Astrocyte (in vitro differentiated cells and primary cell): ENCODE data around the gene PEAK1. TPM values are rescaled to one million over a fixed set of nuclear protein-coding genes. Genes with fewer than 3 reads are reported as not detected.
A peak's percentile ranks its signal among the peaks of the same experiment; 100 is the strongest.
"Not testable (repeated sequence)": the region's sequence is repeated elsewhere in the genome, so short reads cannot be mapped to it uniquely, and the experiment has no call there.

Experiments
- DNase-seq: peaks from one replicate; pipeline ENCODE4 v3.0.0-alpha.2; 2010; ENCODE audit warnings: low read depth
- FAIRE-seq: peaks from 2 replicates; lab custom pipeline; 2011; peaks lifted over from hg19 to GRCh38; lab: Jason Lieb, UNC
- H2AFZ ChIP-seq: 2 replicates; pipeline ENCODE4 v1.6.0; 2012; ENCODE audit warnings: low read depth, low read length, inconsistent platforms
- H3K27ac ChIP-seq: 2 replicates; pipeline ENCODE4 v1.5.1; 2011; ENCODE audit warnings: low read depth, low read length, inconsistent platforms
- H3K27me3 ChIP-seq: 2 replicates; pipeline ENCODE4 v1.6.0; 2011; ENCODE audit warnings: low read length, inconsistent platforms; ENCODE audit not compliant: insufficient read depth
- H3K36me3 ChIP-seq: 2 replicates; pipeline ENCODE4 v1.5.1; 2011; ENCODE audit warnings: low read length, inconsistent platforms; ENCODE audit not compliant: insufficient read depth
- H3K4me1 ChIP-seq: 2 replicates; pipeline ENCODE4 v1.5.1; 2011; ENCODE audit warnings: low read length, inconsistent platforms; ENCODE audit not compliant: insufficient read depth
- H3K4me2 ChIP-seq: 2 replicates; pipeline ENCODE4 v1.6.0; 2012; ENCODE audit warnings: low read length, inconsistent platforms
- H3K4me3 ChIP-seq: 2 replicates; pipeline ENCODE4 v1.5.1; 2011; ENCODE audit warnings: low read depth, mild to moderate bottlenecking, low read length, inconsistent platforms; ENCODE audit not compliant: insufficient read depth
- H3K79me2 ChIP-seq: 2 replicates; pipeline ENCODE4 v1.6.0; 2012; ENCODE audit warnings: mild to moderate bottlenecking, low read length, inconsistent platforms; ENCODE audit not compliant: insufficient read depth
- H3K9ac ChIP-seq: 2 replicates; pipeline ENCODE4 v1.6.0; 2012; ENCODE audit warnings: mild to moderate bottlenecking, low read length, inconsistent platforms
- H3K9me3 ChIP-seq: 2 replicates; pipeline ENCODE4 v1.5.1; 2012; ENCODE audit warnings: low read depth, mild to moderate bottlenecking, low read length, inconsistent platforms; ENCODE audit not compliant: insufficient read depth
- H4K20me1 ChIP-seq: 2 replicates; pipeline ENCODE4 v1.6.0; 2012; ENCODE audit warnings: low read length, inconsistent platforms; ENCODE audit not compliant: insufficient read depth
- H3K27ac Mint-ChIP-seq: one replicate; pipeline ENCODE4 v1.8.0; 2021; ENCODE audit warnings: mild to moderate bottlenecking, mixed read lengths; ENCODE audit not compliant: unreplicated experiment
- H3K27me3 Mint-ChIP-seq: one replicate; pipeline ENCODE4 v1.8.0; 2021; ENCODE audit warnings: low read depth, mixed read lengths; ENCODE audit not compliant: unreplicated experiment
- H3K36me3 Mint-ChIP-seq: one replicate; pipeline ENCODE4 v1.8.0; 2021; ENCODE audit warnings: low read depth, mixed read lengths; ENCODE audit not compliant: unreplicated experiment
- H3K4me1 Mint-ChIP-seq: one replicate; pipeline ENCODE4 v1.8.0; 2021; ENCODE audit warnings: low read depth, mixed read lengths; ENCODE audit not compliant: unreplicated experiment
- H3K4me3 Mint-ChIP-seq: one replicate; pipeline ENCODE4 v1.8.0; 2021; ENCODE audit warnings: mild to moderate bottlenecking, moderate library complexity, mixed read lengths; ENCODE audit not compliant: unreplicated experiment
- H3K9me3 Mint-ChIP-seq: one replicate; pipeline ENCODE4 v1.8.0; 2021; ENCODE audit warnings: mild to moderate bottlenecking, mixed read lengths; ENCODE audit not compliant: unreplicated experiment
- CTCF ChIP-seq: IDR thresholded peaks from 2 replicates; pipeline ENCODE4 v1.5.1; 2011; ENCODE audit warnings: low read depth, mild to moderate bottlenecking, inconsistent platforms, low read length, moderate library complexity; ENCODE audit not compliant: insufficient read depth
- EZH2 ChIP-seq: IDR thresholded peaks from 2 replicates; pipeline ENCODE4 v1.6.1; 2012; ENCODE audit warnings: mild to moderate bottlenecking, low read length, inconsistent platforms; ENCODE audit not compliant: insufficient read depth
- total RNA-seq: library from RNA; stranded (reverse); gene quantifications from 2 replicates; pipeline ENCODE4 v1.2.1, GENCODE V29; 2021

PEAK1 gene
- total RNA-seq, 1 donor from 2014 or later = 62.3 TPM

- peaks cover 12% of the 10 kb centered on the region for H3K4me1 Mint-ChIP-seq
- H3K4me3 ChIP-seq = no peak overlapping the region
- H3K9ac ChIP-seq = no peak overlapping the region
- H3K36me3 ChIP-seq = peaks cover 16% of the 10 kb centered on the region
- H3K9me3 ChIP-seq = no peaks in the 10 kb centered on the region
- no peaks in the 10 kb centered on the region for H3K27me3 Mint-ChIP-seq
- no peak overlapping the region for H3K27ac Mint-ChIP-seq
- H3K4me2 ChIP-seq = no peak overlapping the region
- H3K4me3 Mint-ChIP-seq = no peak overlapping the region
- peaks cover 12% of the 10 kb centered on the region for H3K36me3 Mint-ChIP-seq
- H3K27me3 ChIP-seq = no peaks in the 10 kb centered on the region
- FAIRE-seq (no peak), DNase-seq (no peak)
- H4K20me1 ChIP-seq = peaks cover 5% of the 10 kb centered on the region
- no peak overlapping the region for H3K27ac ChIP-seq
- H3K9me3 Mint-ChIP-seq = no peaks in the 10 kb centered on the region
- H3K4me1 ChIP-seq = no peaks in the 10 kb centered on the region
- H2AFZ ChIP-seq = no peak overlapping the region
- no peaks in the 10 kb centered on the region for H3K79me2 ChIP-seq
- TF ChIP-seq EZH2 = no peak
- TF ChIP-seq CTCF = no peak
Measured at GRCh38 chr15:77180270-77180669, 239.6 kb downstream of the PEAK1 start.

- no peak overlapping the region for H3K27ac ChIP-seq
- Mint-ChIP-seq H3K9me3 (no peaks in the 10 kb centered on the region), H3K36me3 (peaks cover 12% of the 10 kb centered on the region), H3K27ac (no peak overlapping the region), H3K4me3 (no peak overlapping the region), H3K4me1 (peaks cover 12% of the 10 kb centered on the region), H3K27me3 (no peaks in the 10 kb centered on the region)
- H3K9ac ChIP-seq = no peak overlapping the region
- no peak overlapping the region for H3K4me3 ChIP-seq
- TF ChIP-seq EZH2 = no peak
- TF ChIP-seq CTCF = no peak
- no peak overlapping the region for H3K4me2 ChIP-seq
- FAIRE-seq (no peak), DNase-seq (peak; percentile 3)
- H3K79me2 ChIP-seq = no peaks in the 10 kb centered on the region
- H3K9me3 ChIP-seq = no peaks in the 10 kb centered on the region
- peaks cover 16% of the 10 kb centered on the region for H3K36me3 ChIP-seq
- no peak overlapping the region for H2AFZ ChIP-seq
- H3K27me3 ChIP-seq = no peaks in the 10 kb centered on the region
- peaks cover 5% of the 10 kb centered on the region for H4K20me1 ChIP-seq
- no peaks in the 10 kb centered on the region for H3K4me1 ChIP-seq
Measured at GRCh38 chr15:77179541-77179998, 240.3 kb downstream of the PEAK1 start.

- H3K27ac Mint-ChIP-seq = no peak overlapping the region
- peaks cover 5% of the 10 kb centered on the region for H4K20me1 ChIP-seq
Measured at GRCh38 chr15:77178411-77178810, 241.5 kb downstream of the PEAK1 start.

GRCh38 chr15:77176148-77176547 lies 243.8 kb downstream of the PEAK1 start:
- H3K27me3 ChIP-seq, DNase-seq, H3K27ac ChIP-seq, H3K9me3 ChIP-seq, H3K4me3 Mint-ChIP-seq, H3K9me3 Mint-ChIP-seq, H3K9ac ChIP-seq, H3K4me1 ChIP-seq, H3K4me3 ChIP-seq, FAIRE-seq, H3K27me3 Mint-ChIP-seq, H4K20me1 ChIP-seq, H3K27ac Mint-ChIP-seq, H3K79me2 ChIP-seq, H3K4me2 ChIP-seq, H2AFZ ChIP-seq: not testable (repeated sequence)
- H3K36me3 Mint-ChIP-seq = peaks cover 12% of the 10 kb centered on the region
- H3K4me1 Mint-ChIP-seq = peaks cover 12% of the 10 kb centered on the region
- peaks cover 11% of the 10 kb centered on the region for H3K36me3 ChIP-seq

More at GRCh38 chr15:77178411-77178810, 241.5 kb downstream of the PEAK1 start:
- H3K4me3 ChIP-seq = no peak overlapping the region
- H3K4me1 ChIP-seq = no peaks in the 10 kb centered on the region
- Mint-ChIP-seq H3K27me3 (no peaks in the 10 kb centered on the region), H3K4me1 (peaks cover 12% of the 10 kb centered on the region), H3K9me3 (no peaks in the 10 kb centered on the region), H3K4me3 (no peak overlapping the region), H3K36me3 (peaks cover 15% of the 10 kb centered on the region)
- no peaks in the 10 kb centered on the region for H3K79me2 ChIP-seq
- H3K27ac ChIP-seq = no peak overlapping the region
- H3K4me2 ChIP-seq = no peak overlapping the region
- no peaks in the 10 kb centered on the region for H3K27me3 ChIP-seq
- no peak overlapping the region for H2AFZ ChIP-seq
- no peak for FAIRE-seq
- no peaks in the 10 kb centered on the region for H3K9me3 ChIP-seq
- H3K9ac ChIP-seq = no peak overlapping the region
- H3K36me3 ChIP-seq = peaks cover 16% of the 10 kb centered on the region
- no peak for DNase-seq
- TF ChIP-seq CTCF (no peak), EZH2 (no peak)
